Measurements from ENCODE around the gene LDLRAD4.
"Not testable (repeated sequence)": the region's sequence is repeated elsewhere in the genome, so short reads cannot be mapped to it uniquely, and the experiment has no call there.

LDLRAD4 gene

DNA sequence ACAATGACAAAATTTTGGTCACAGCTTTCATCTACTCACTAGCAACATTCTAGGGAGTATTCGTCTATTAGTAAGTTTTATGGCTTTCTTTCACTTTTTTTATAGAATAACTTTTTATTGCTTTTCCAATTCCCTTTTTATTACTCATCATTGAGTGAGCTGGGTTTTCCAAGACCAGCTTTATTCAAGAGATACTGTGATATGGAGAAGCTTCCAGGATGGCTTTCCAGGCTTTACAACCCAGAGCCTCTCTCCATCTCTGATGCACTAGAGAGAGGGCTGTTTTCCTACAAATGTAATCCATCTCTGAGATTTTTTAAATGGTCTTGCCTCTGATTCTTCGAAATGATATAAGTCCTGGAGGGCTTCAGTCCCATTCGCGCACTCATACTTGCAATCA is 118.3 kb downstream of the LDLRAD4 start:
- DNase-seq (ENCODE audit: low spot score), result no peak

DNA sequence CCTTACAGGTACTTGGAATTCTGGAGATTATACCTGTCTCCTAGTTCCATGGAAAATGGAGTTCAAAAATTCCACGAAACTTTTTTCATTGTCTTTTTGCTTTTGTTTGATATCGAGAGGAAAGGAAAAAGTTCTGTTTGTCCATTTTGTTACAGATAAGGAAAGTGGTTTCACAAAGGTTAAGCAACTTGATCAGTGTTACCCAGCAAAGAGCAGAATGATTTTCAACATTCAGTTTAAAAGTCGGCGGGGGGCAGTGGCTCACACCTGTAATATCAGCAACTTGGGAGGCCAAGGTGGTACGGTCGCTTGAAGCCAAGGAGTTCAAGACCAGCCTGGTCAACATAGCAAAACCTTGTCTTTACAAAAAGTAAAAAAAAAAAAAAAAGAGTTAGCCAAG is 118.8 kb downstream of the LDLRAD4 start:
- DNase-seq (ENCODE audit: low spot score), result no peak

DNA sequence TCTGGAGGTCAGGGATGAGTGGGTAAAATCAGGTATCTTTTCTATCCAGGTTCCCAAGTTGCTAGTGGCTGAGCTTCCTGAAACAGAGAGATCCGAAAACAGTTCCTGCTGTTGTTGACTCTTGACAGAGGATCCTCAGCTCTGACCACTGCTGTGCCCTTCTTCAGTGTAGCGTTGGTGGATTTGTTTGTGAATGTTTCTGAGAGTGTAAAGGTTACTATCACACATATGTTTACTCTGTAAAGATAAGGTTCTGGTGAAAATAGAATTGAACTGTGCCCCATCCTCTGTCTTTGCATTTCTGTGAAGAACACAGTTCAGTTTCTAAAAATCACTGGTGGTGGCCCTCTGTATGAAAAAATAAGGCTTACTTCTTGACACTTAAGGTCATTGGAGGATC is 119.8 kb downstream of the LDLRAD4 start:
- DNase-seq (ENCODE audit: low spot score), result no peak

DNA sequence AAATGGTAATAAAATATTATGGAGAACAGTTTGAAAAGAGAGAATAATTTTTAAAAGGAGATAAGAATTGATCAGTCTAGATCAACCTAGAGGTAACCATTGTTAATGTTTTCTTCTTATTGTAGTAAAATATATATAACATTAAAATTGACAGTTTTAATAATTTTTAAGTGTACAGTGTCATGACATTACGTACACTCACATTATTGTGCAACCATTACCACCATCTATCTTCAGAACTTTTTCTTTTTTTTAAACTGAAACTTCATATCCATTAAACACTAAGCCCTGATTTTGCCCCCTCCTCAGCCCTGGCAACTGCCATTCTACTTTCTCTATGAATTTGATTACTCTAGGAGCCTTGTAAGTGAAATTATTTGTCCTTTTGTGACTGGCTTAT is 121.1 kb downstream of the LDLRAD4 start:
- no peak for DNase-seq (ENCODE audit: low spot score)

DNA sequence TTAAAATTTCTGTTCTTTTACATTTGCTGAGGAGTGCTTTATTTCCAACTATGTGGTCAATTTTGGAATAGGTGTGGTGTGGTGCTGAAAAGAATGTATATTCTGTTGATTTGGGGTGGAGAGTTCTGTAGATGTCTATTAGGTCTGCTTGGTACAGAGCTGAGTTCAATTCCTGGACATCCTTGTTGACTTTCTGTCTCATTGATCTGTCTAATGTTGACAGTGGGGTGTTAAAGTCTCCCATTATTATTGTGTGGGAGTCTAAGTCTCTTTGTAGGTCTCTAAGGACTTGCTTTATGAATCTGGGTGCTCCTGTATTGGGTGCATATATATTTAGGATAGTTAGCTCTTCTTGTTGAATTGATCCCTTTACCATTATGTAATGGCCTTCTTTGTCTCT is 127.9 kb downstream of the LDLRAD4 start:
- DNase-seq (ENCODE audit: low spot score), result not testable (repeated sequence)

DNA sequence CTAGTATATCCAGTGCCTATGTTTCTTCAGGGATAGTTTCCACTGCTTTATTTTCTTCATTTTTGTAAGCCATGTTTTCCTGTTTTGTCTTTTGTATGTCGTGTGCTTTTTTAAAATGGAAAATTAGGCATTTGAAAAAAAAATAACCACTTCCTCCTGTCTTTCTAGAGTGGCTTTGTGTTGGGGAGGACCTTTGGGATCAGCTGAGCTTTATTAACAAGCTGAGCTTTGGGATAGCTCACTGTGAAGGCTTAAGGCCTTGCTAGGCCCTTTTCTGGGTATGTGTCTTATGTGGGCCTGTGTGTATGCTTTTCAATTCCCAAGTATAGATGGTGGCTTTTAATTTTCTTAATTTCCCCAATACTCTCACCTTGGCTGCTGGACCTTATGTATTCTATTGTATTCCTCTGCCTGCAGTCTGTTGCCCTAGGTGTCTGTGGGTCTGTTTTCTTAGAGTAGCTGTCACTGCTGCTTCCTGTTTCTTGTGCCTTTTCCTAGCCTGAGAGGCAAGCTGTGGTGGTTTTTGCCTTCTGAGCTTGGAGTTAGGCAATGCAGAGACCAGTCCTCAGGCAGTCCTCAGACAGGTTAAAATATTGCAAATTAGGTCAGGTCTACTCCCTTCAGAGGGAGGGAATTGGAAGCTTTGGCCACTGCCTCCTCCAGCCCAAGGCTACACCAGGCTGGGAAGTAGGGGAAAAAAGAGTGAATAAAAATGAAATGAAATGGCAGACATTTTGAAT is 134.7 kb downstream of the LDLRAD4 start:
- DNase-seq (ENCODE audit: low spot score), result peak; percentile 21

DNA sequence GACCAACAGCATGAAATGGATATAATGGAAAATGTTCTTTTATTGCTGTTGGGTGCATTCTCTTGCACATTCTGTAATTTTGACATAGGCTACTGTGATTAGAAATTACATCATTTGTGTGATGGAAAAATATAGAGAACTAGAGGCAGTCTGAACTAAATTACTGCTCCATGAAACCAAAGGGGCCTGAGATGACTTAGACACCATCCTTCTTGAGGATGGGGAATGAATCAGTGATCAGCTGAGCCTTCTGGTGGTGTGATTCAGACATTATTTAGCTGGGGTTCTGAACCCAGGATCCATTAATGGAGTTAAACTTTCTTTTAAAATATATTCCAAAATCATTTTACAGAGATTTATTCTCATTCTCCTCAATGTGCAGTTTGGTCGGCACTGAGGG is 135.8 kb downstream of the LDLRAD4 start:
- no peak for DNase-seq (ENCODE audit: low spot score)

DNA sequence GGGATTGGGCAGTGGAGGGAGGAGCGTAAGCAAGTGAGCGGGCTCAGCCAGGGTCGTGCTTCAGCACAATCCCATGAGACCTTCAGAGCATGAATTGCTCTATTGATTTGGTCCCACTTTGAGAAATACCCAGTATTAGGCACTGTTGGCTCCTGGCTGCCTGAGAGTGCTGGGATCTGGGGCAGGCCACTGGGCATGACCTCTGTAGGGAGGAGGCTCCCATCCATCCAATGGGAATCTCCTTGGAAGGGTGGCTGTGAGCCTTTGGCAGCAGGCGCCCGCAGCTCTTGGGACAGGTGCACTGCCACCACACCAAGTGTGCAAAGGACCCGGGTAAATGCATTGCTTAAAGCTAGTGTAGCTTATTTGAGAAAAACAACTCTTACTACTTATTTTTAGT is 137.5 kb downstream of the LDLRAD4 start:
- no peak for DNase-seq (ENCODE audit: low spot score)

DNA sequence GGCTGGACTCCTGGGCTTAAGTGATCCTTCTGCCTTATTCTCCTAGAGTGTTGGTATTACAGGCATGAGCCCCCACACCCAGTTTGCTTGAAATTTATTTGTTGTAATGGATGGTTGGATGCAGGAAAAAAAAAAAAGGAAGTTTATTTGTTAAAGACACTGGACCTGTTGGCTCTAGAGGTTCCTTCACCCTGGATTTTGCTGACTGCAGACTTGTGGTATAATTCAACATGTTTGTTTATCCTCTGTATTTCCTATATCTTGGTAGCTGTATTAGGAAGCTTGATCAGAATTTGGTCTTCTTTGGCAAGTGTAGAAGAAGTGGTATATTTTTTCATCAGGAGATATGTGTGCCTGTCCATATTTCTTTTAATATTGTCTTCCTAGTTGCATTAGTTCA is 138.7 kb downstream of the LDLRAD4 start:
- DNase-seq (ENCODE audit: low spot score), result no peak

DNA sequence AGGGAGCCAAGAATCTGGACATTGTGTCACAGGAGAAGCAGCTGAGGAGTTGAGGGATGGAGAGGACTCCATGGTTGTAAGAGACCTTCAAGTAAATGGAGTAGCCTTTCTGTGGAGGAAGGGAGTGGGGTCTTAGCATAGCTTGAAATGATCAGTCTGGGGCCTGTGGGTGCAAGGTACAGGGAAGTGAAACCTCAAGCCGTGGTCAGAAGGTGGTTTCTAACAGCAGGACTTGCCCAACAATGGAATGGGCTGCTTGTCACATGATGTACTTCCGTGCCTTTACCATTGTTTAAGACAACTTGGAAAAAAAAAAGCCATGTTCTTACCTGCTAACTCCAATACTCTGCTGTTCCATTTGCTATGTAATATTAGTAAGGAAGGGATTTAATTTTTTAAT is 140.7 kb downstream of the LDLRAD4 start:
- no peak for DNase-seq (ENCODE audit: low spot score)

DNA sequence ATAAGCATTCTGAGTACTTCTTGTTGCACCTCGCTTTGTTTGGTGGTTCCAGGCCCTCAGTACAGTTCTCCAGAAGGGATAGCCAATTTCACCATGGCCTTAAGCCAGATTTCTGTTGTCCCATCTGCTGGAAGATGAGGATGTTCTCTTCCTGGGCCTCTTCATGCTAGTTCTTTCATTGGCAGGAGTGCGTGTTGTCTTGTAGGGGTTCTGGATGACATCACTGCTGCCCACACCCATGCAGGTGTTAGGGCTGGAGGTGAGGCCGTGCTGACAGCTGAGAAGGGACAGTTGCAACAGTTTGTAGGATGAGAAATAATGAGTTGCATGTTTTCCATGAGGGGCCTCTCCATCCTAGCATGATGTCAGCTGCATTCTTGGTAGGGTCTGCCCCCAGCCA is 142.9 kb downstream of the LDLRAD4 start:
- no peak for DNase-seq (ENCODE audit: low spot score)

DNA sequence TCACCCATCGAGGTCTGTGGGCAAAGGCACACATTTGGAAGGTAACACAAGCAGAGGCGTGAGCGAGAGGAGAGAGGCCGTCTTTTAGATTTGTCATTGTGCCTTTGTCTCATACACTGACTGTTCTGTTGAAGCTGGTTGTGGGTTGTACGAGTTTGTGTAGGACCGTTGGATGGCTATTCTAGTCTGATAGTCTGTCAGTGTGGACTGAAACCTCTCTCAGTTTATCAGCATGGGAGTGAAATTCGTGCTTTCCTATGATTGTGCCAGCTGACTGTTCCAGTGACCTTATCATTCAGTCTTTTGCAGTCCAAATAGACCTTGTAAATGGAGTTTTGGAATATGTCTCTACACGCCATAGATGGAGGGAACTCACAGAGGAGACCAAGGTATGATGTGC is 143.5 kb downstream of the LDLRAD4 start:
- no peak for DNase-seq (ENCODE audit: low spot score)

DNA sequence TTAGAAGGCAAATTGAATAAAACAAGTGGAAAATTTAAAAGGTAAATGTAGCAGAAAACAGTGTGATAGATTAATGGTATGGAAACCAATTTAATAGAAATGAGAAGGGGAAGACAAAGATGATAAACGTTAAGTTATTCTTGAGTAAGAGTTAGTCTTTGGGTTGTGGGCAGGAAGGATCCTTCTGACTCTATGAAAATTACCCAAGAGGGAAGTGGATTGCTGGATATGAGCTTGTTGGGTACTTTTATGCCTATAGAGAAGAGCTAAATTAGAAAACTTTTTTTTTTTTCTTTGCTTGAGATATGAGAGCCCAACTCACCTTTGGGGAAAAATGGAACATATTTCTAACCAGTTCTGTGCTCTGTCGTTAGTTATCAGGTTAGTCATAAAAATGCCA is 144.0 kb downstream of the LDLRAD4 start:
- no peak for DNase-seq (ENCODE audit: low spot score)

DNA sequence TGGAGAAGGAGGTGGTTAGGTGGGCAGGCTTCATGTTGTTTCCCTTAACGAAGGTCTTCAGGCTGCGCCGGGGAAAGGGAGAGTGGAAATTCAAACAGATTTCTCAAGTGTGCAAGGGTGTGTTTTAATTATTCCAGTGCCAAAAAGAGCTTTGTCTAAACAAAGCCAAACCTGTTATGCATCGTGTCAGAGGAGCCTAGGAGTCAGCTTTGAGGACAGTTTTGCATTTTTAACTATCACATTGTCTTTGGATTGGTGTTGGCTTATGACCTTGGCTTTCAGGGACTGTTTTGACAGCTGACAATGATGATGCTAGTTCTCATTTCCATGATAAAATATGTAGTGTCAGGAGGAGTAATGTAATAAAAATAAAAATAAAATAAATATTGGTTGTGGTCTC is 144.8 kb downstream of the LDLRAD4 start:
- DNase-seq (ENCODE audit: low spot score), result no peak

DNA sequence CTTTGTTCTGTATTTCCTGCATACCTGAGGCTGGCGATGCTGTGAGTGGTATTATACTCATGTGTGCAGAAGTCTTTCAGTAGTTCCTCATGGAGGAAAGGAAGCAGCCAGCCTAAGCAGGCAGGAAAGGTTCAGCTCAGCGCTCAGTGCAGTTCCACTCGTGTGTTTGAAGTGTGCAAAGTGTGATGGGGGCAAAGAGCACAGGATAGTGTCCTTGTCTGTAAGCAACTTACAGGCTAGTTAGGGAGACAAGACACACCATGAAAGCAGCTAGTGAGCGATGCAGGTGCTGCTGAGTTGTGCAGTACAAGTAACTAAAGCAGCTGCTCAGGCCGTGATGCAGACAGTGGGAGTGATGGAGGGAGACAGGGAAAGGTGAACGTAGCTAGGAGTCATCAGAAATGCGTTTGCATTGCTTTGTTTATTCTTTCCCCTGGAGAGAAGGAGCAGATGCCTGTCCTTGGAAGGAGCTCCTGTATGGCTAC is 146.2 kb downstream of the LDLRAD4 start:
- DNase-seq (ENCODE audit: low spot score), result no peak

DNA sequence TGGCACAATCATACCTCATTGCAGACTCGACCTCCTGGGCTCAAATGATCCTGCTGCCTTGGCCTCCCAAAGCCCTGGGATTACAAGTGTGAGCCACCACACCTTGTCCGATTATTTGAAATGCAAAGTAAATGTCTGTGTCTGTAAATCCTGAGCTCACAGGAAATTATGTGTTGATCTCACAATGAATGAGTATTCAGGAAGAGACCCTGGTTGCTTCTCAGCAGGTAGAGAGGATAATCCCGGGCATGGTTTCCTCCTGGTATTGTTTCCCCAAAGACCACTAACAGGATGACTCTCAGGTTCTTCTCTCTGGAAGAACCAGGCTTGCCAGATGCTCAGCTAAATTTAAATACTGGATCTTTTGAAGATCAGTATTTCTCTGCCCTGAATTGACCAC is 147.6 kb downstream of the LDLRAD4 start:
- no peak for DNase-seq (ENCODE audit: low spot score)

DNA sequence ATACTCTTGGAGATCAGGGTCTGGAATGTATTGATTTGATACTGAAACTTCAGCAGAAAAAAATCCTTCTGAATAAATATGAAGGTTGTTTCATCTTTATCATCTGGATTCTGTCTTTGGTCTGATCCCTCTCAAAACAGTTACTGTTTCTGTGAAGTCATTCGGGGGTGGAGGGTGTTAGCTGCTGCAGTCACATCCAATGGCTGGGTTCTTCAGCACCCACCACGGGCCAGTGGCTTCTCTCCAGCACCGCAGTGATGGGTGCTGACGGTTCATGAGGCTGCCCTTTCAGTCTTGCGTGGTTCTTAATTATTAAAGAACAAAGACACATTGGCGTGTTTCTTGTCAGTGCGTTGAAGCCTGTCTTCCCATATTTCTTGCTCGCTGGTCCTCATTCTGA is 148.0 kb downstream of the LDLRAD4 start:
- DNase-seq (ENCODE audit: low spot score), result no peak

DNA sequence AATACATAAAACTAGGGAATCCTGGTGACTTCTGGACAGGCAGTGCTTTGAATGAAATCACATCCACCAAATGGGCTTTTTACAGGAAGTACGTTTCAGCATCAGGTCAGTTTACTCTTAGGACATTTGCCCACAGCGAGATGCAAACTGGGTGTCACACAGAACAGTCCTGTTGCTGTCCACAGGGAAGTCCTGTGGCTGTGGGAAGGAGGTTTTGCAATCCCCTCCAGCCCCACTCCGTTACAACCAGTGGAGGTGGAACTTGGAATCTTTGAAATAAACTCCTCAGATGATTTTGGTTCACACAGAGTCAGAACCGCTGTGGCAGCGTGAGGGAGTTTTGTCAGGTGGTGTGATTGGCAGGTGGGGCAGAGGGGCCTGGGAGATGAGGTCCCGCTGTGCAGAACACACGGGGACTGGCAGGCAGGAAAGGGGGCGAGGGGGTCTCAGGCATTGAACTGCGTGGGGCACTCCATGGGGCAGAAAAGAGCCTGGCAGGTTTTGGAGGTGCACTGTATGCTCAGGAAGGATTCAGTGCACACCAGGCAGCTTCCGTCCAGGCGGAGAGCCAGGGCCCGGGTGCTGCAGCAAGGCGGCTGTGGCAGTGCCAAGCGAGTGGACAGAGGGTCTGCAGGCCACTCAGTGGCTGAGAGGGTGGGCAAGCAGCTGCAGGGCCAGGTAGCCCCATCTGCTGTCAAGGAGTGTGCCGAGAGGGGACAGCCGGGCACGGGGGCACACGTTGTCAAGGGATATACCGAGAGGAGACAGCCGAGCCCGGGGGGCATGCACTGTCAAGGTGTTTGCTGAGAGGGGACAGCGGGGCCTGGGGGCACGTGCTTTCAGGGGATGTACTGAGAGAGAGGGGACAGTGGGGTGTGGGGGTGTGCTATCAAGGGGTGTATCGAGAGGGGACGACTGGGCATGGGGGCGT is 148.7 kb downstream of the LDLRAD4 start:
- DNase-seq (ENCODE audit: low spot score), result no peak

DNA sequence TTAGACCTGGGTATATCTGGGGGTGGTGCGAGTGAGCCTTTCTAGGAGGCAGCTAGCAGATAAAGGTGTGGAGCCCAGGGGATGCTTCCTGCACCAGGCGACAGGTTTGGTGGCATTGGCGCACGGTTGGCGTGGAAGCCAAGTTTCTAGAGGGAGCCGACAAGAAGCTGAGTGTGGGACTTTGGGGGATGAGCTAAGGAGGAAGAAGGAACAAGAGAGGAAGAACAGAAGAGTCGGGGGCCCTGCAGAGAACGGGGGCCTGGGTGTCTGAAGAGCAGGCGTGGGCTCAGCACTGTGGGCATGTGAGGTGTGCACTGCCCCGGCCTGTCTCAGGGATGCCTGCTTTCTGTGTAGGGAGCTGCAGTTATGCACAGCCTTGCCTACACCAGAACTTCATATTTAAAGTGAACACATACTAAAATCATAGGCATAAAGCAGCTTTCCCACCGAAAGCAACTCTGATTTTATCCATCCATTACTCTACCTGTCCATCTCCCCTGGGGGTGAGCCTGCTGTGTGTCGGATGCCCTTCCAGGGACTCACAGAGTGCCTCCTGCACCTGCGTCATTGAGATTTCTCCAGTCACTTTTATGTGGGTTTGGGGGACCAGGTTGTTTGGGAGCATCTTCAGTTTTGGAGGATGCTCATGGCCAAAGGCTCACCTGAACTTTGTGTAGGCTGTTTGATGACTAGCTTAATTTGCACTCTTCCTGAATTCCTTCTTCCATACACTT is 149.7 kb downstream of the LDLRAD4 start:
- DNase-seq (ENCODE audit: low spot score), result no peak

DNA sequence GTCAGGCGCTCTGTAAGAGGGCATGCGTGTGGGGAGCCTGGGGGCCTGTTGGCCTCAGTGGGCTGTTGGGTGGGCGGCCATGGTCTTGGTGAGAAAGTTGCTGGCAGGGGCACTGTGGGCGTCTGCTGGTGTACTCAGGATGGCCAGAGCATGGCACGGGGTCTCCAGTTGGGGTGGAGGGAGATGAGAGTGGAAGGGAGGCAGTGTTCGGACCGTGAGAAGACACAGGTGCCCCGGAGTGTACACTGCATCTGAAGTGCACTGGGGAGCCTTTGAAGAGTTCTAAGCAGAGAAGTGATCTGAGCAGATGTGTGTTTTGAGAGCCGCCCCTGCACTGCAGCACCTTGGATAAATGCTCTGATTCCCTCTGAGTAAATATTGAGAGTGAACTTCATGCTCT is 150.8 kb downstream of the LDLRAD4 start:
- no peak for DNase-seq (ENCODE audit: low spot score)

DNA sequence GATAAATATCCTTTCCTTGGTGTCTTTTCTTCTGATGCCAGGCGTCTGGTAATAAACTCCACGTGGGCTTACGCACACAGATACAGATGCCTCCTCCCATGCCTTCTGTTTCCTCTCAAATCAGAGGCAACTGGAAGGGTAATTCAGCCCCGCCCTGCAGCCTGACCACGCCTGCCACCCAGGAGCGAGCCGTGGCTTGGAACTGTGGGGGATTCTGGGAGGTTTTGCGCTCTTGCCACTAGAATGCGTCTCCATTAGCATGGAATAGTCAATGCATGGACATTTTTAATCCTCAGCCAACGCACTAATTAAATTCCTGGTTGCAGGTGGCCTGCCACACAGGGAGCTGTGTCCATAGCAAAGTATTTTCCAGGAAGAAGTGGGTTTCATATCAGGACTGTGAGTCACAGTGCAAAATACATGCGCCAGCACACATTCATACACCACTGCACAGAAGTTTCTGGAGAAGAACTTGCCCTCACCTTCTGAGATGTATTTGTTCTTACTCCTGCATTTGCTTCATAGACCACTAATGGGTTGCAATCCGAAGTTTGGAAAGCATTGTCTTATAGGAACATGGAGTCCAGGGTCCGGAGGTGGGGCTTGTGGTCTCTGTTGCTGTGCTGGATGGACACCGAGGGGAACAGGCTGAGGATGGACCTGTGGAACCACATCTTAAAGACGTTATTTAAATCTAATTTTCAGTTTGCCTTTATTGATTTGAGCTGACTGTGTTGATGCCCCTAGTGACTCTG is 151.4 kb downstream of the LDLRAD4 start:
- no peak for DNase-seq (ENCODE audit: low spot score)

Measured in globus pallidus (tissue), 1 donor.